HL-60/S4 treated with phorbol 12-myristate 13-acetate at 8.2 ng/mL for 4 days and 3 days (cell line): ENCODE data around the gene PPP6R2.
"Not testable (repeated sequence)": the region's sequence is repeated elsewhere in the genome, so short reads cannot be mapped to it uniquely, and the experiment has no call there.

ENCODE experiments used
- in situ Hi-C: fragments of 300-500 bp; cut with MboI; formaldehyde crosslinking; loops from 2 replicates; pipeline ENCODE4 v1.15.0; 2022; ENCODE audit warnings: low sequenced_read_pairs

Gene PPP6R2

DNA sequence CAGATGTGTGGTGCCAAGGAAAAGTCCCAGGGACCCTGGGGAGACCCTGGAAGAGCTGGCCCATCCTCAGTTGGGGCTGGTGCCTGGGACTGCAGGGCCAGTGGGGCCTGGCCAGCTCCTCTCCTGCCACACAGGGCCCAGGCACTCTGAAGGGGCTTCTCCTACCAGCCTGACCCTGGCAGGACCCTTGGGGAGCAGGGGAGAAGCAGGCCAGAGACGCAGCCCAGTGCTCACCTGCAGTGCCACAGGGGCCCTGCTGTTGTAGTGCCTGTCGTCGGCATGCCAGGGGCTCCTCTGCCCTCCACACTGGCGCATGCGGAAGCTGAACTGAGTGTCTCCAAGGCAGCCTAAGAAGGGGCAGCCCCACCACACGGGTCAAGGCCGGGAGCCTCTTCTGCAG lies 25.5 kb upstream of the PPP6R2 start:
- in situ Hi-C loops, result no loop called here

DNA sequence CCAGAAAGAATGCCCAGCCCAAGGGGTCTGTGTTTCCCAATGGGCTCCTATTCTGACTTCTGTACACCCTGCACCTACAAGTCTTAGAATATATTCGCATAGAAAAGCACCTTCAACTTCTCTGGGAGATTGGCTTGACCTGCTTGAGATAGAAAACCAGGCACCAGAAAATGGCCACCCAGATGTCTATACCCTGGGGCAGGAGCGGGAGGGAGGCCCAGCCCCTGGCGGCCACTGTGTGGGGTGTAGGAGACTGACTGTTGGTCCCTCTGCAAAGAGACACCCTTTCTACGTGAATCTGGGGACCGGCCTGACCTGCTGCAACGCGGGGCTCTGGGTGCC lies 24.8 kb upstream of the PPP6R2 start:
- in situ Hi-C loops, result no loop called here

DNA sequence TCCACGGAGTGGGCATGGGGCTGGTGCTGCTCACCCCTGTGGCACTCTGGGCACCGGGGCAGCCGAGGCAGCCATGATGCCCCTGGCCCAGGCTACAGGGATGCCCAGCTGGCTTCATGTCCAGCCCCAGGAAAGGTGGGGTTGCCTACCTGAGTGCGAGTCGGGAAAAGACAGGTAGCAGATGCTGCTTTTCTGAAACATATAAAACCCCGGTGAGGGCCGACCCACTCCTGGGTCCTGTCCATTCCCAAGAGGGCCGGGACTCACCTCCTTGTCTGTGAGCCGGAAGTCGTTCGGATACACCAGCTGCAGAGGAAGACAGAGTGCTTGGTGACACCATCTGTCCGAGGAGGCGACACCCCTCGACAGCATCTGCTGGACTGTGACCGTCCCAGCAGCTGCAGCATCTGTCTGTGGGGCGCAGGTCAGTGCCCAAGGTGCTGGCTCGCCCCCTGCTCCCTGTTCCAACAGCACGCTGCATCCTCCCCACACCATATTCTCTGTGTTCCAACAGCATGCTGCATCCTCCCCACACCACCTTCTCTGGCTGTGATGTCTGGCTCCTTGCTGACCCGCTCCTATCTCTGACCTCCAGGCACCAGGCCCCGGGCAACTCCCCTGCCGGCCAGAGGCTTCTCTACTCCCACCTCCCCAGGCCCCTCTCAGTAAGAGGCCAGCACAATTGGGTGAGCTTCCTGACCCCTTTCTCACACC lies 24.3 kb upstream of the PPP6R2 start:
- in situ Hi-C loops, result no loop called here

DNA sequence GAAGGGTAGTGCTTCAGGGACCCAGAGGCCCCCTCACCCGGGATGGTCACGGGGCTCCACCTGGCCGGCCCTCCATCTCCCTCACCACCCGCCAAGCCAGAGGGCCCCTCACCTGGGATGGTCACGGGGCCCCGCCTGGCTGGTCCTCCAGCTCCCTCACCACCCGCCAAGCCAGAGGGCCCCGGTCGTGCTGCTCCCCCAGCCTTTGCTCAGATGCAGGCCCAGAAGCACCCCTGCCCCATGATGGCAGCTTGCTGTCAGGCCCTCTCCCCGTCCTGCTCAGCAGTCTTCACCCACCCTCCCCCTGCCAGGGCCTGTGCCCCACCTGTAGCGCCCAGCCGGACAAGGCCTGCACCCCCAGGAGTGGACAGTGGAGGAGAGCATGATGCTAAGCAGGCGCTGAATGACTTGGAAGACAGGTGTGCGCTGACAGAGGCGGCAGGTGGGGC lies 23.6 kb upstream of the PPP6R2 start:
- in situ Hi-C loops, result no loop called here

DNA sequence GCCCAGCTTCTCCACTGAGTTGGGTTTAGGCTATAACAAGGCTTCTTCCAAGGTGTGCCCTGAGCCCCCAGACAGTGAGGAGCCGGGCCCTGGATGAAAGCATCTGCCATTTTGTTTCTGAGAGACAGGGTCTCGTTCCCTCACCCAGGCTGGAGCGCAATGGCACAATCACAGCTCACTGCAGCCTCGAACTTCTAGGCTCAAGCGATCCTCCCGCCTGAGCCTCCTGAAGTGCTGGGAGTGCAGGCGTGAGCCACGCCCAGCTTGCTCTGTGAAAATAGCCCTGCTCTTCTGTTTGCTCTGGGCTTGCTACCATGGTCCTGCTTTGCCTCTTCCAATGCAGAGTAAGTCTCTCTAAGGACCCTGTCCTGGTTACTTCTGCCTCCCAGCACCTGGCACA lies 23.0 kb upstream of the PPP6R2 start:
- in situ Hi-C loops, result no loop called here

DNA sequence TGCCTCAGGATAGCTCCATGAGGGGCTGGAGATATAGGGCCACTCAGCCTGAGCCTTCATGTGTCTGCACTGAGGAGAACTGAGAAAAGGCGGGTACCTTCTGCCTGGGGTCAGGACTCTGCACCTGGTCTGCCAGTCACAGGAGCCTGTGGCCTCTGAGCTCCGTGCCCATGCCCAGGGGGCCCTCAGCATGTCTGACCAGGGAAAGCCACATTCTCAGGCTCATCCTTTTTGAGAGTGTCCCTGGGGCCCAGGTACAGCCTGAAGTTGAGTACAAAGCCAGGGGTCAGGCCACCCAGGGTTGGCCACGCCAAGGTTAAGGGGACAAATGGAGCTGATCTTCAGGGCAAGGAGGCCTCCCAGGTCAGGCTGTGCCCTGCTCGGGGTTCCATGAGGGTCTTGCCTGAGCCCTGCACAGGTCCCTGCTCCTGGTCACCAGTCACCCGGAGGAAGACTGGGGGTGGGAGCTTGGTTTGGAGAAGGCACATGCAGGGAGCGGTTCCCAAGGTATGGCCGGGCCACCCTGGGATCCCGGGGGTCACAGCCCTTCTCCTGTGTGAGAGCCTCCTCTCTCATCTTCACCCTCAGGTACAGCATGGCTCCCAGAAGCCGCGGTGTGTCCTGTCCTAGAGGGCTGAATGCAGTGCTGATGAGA lies 22.3 kb upstream of the PPP6R2 start:
- in situ Hi-C loops, result no loop called here

DNA sequence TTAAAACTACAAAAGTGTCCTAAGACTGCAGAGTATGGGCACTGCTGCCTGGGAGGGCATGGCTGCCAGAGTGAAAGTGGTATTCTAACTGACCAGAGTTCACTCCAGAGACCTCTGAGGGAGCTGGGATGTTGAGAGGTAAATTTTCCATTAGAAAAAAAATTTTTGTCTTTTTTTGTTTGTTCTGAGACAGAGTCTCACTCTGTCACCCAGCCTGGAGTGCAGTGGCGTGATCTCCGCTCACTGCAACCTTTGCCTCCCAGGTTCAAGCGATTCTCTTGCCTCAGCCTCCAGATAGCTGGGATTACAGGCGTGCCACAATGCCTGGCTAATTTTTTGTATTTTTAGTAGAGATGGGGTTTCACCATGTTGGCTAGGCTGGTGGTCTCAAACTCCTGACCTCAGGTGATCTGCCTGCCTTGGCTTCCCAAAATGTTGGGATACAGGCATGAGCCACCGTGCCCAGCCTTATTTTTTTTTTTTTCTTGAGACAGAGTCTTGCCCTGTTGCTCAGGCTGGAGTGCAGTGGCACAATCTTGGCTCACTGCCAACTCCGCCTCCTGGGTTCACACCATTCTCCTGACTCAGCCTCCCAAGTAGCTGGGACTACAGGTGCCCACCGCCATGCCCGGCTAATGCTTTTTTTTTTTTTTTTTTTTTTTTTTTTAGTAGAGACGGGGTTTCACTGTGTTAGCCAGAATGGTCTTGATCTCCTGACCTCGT lies 20.6 kb upstream of the PPP6R2 start:
- in situ Hi-C loops, result not testable (repeated sequence)

DNA sequence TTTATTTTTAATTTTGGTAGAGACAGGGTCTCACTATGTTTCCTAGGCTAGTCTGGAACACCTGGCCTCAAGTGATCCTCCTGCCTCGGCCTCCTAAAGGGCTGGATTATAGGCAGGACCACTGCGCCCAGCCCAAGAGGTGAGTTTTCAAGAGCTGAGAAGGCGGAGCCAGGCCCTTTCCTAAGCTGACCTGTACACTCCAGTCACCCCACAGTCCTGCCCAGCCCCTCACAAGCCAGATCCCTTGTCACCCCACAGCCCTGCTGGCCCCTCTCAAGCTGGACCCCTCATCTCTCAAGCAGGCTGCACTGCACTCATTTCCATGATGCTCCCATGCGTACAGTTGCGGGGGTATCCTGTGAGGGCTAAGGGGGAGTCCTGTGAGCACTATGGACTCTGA lies 19.2 kb upstream of the PPP6R2 start:
- in situ Hi-C loops, result no loop called here

DNA sequence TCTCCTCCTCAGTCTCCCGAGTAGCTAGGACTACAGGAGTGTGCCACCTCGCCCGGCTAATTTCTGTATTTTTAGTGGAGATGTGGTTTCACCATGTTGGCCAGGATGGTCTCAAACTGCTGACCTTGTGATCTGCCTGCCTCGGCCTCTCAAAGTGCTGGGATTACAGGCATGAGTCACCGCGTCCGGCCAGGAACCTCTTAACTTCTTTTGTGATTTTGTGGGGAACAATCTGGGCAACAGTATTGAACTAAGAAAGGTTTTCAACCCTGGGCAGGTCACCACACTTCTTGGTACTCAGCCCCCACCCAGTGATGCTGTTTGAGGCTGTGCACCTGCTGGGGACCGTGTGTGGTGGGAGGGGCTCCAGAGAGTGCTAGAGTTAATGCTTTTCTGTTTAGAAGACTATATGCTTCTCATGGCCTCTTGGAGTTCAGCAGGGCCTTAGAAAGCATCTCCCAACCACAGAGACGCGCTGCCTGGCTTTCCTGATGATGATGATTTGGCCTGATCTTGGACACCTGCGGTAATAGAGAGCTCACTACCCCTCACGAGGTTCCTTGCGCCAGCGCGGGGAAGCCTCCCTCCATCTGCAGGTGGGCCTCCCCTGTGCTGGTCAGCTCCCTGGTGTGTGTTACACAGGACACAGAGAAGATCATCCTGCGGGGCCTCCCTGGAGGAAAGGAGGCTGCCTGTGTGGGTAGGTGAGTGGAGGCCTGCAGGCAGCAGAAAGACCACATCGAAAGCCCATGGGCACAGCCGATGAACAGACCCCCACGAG lies 17.5 kb upstream of the PPP6R2 start:
- in situ Hi-C loops, result loop anchor here (5.0 kb wide), 1 partner anchor 48 kb away; no protein-coding TSS in a partner anchor

DNA sequence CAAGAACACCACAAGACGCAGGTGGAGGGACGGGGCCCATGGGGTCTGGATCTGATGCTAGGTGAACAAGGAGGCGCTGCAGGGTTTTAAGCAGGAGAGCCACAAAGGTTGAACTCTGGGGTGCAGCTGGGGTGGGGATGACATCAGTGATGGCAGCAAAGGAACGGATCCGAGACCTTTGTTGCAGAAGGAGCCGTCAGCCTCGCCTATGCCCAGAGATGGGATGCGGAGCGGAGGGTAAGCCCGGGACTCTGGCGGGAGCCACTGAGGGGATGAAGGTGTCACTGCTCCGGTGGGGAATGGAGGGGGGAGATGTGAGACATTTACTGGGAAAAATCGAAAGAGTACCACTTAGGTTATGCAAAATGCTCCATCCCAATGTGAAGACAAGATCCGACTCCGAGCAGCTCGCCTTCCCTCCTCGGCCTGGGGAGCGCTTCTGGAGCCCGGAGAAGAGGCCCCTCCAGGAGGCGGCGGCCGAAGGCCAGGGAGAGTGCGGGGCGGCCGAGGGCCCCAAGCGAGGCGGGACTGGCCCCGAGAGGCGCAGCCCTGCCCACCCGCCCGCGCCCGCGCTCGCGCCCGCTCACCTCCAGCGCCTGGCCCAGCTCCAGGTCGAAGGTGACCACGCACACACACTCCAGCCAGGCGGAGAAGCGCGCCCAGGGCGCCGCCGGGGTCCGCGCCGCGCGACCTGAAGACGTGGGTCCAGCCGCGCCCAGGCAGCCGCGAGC lies 16.7 kb upstream of the PPP6R2 start:
- in situ Hi-C loops, result loop anchor here (5.0 kb wide), 1 partner anchor 49 kb away; no protein-coding TSS in a partner anchor

DNA sequence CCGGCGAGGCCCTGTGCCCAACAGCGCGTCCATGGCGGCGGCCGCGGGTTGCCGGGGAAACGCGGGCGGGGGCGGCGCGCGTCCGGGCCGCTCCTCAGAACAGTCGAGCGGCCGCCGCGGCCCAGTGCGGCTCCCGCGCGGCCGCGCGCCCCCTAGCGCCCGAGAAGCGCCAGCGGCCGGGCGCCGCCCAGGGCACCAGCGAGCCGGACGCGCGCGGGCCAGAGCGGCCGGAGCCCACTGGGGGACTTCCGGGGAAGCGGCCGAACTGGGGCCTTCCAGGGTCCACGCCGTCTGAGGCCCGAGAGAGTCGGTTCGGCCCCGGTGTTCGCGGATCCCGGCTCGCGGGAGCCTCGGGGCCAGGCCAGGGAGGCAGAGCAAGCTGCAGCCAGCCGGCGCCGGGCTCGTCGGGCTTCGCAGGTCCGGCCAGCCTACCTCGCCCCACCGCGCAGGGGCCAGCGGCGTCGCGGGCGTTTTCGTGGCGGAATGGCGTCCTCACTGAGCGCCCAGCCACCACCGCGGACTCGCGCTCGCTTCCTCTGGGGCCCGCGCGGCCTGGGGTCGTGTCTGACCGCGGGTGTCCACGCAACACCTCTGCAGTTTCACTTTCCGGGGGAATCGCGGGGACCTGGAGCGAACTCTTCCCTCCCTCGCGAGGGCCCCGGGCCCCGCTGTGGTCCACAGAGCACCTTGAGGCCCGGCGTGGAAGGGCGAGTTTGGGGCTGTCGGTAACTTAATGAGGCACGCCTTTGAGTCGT lies 16.0 kb upstream of the PPP6R2 start, which contains the start of gene DENND6B:
TSS of gene DENND6B (minus strand) at position 57 of the 755 bp plus-strand sequence. CDS start at position 33, 24 bp downstream.
- in situ Hi-C loops, result loop anchor here (5.0 kb wide), 1 partner anchor 50 kb away; no protein-coding TSS in a partner anchor

DNA sequence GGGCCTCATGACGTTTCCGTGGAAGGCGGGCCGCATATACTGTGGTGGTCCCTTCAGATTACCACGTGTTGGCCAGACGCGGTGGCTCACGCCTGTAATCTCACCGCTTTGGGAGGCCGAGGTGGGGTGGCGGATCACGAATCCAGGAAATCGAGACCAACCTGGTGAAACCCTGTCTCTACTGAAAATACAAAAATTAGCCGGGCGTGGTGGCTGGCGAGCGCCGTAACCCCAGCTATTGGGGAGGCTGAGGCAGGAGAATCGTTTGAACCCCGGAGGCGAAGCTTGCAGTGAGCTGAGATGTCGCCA lies 15.5 kb upstream of the PPP6R2 start:
- in situ Hi-C loops, result loop anchor here (5.0 kb wide), 1 partner anchor 50 kb away; no protein-coding TSS in a partner anchor

DNA sequence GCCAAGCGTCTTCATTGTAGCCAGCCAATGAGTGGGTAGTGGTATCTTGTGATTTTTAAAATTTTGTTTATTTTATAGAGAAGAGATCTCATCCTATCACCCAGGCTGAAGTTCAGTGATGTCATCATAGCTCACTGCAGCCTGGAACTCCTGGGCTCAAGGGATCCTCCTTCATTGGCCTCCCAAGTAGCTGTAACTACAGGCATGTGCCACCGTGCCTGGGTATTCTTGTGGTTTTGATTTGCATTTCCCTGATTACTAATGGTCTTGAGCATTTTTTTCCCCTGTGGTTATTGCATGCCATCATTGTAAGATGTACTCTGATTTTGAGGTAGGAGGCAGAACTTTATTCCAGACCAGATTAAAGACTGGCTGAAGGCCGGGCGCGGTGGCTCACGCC lies 13.9 kb upstream of the PPP6R2 start:
- in situ Hi-C loops, result loop anchor here (5.0 kb wide), 1 partner anchor 52 kb away; no protein-coding TSS in a partner anchor

DNA sequence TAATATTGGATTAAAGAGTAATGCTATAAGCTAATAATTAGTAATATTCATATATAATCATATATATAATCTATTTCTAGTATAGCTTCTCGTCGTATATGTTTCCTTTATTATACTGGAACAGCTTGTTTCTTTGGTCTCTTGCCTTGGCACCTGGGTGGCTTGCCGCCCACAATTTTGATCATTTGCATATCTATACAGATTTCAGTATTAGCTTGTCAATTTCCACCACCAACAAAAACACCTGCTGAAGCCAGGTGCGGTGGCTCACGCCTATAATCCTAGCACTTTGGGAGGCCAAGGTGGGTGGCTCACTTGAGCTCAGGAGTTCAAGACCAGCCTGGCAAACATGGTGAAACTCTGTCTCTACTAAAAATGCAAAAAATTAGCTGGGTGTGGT lies 8.7 kb upstream of the PPP6R2 start:
- in situ Hi-C loops, result not testable (repeated sequence)

DNA sequence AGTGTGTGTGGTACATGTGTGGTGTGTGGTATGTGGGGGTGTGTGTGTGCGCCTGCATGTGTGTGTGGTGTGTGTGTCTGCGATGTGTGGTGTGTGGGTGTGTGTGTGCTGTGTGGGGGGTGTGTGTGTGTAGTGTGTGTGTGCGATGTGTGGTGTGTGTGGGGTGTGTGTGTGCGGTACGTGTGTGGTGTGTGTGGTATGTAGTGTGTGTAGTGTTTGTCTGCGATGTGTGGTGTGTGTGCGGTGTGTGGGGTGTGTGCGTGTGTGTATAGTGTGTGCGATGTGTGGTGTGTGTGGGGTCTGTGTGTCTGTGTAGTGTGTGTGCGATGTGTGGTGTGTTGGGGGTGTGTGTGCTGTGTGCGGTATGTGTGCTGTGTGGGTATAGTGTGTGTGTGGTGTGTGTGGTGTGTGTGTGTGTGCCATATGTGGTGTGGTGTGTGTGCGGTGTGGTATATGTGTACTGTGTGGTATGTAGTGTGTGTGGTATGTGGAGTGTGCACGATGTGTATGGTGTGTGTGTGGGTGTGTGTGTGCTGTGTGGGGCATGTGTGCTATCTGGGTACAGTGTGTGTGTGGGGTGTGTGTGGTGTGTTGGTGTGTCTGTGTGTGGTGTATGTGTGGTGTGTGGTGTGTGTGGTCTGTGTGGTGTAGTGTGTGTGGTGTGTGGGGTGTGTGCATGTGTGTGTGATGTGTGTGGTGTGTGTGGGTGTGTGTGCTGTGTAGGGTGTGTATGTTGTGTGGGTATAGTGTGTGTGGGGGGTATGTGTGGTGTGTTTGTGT lies 5.7 kb upstream of the PPP6R2 start:
- in situ Hi-C loops, result no loop called here

DNA sequence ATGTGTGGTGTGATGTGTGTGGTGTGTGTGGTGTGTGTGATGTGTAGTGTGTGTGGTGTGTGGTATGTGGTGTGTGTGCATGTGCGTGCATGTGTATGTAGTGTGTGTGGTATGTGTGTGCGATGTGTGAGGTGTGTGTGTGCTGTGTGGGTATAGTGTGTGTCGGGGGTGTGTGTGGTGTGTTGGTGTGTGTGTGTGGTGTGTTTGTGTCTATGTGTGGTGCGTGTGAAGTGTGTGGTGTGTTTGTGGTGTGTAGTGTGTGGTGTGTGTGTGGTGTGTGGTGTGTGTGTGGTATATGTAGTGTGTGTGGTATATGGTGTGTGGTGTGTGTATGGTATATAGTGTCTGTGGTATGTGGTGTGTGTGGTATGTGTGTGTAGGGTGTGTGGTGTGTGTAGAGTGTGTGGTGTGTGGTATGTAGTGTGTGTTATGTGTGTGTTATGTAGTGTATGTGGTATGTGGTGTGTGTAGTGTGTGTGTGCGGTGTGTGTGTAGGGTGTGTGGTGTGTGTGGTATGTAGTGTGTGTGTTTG lies 5.0 kb upstream of the PPP6R2 start:
- in situ Hi-C loops, result no loop called here

DNA sequence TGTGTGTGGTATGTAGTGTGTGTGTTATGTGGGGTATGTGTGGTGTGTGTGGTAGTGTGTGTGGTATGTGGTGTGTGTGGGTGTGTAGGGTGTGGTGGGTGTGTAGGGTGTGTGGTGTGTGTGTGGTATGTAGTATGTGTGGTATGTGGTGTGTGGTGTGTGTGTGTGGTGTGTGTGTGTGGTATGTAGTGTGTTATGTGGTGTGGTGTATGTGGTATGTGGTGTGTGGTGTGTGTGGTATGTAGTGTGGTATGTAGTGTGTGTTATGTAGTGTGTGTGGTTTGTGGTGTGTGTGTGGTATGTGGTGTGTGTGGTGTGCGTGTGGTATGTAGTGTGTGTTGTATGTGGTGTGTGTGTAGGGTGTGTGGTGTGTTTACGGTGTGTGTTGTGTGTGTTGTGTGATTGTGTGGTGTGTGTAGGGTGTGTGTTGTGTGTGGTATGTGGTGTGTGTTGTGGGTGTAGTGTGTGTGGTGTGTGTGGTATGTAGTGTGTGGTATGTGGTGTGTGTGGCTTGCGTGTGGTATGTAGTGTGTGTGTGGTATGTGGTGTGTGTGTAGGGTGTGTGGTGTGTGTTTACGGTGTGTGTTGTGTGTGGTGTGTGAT lies 4.2 kb upstream of the PPP6R2 start:
- in situ Hi-C loops, result no loop called here
